ENCODE measurements around the gene TMEM266. TPM values are rescaled to one million over a fixed set of nuclear protein-coding genes. Genes with fewer than 3 reads are reported as not detected.

The TMEM266 gene
- total RNA-seq, 1 donor from 2014 or later = not detected

- no peak overlapping the region for H3K27ac ChIP-seq (replicated peaks)
- DNase-seq = no peak
Measured at GRCh38 chr15:76168237-76168984, 108.6 kb downstream of the TMEM266 start.

GRCh38 chr15:76169018-76169417 lies 109.2 kb downstream of the TMEM266 start:
- TF ChIP-seq CTCF (IDR thresholded peaks at IDR 0.05; ENCODE audit: borderline replicate concordance) = no peak
- Histone ChIP-seq H3K4me3 (no peak overlapping the region), H3K4me1 (peaks cover 29% of the 10 kb centered on the region), H3K9me3 (replicated peaks) (no peaks in the 10 kb centered on the region), H3K36me3 (no peaks in the 10 kb centered on the region), H3K27me3 (ENCODE audit: low read depth) (no peaks in the 10 kb centered on the region), H3K27ac (replicated peaks) (peak overlapping the region; percentile 68)
- intact Hi-C loops (cut with micrococcal nuclease) = no loop called here
- no peak for DNase-seq

More at GRCh38 chr15:76168237-76168984, 108.6 kb downstream of the TMEM266 start:
- no peaks in the 10 kb centered on the region for H3K36me3 ChIP-seq
- no peaks in the 10 kb centered on the region for H3K9me3 ChIP-seq (replicated peaks)
- intact Hi-C loops (cut with micrococcal nuclease) = no loop called here
- H3K27me3 ChIP-seq (ENCODE audit: low read depth) = no peaks in the 10 kb centered on the region
- no peak overlapping the region for H3K4me3 ChIP-seq
- peaks cover 34% of the 10 kb centered on the region for H3K4me1 ChIP-seq
- no peak for TF ChIP-seq CTCF (IDR thresholded peaks at IDR 0.05; ENCODE audit: borderline replicate concordance)

- H3K4me1 ChIP-seq = peaks cover 27% of the 10 kb centered on the region
- peaks cover 2% of the 10 kb centered on the region for H3K9me3 ChIP-seq (replicated peaks)
- no peaks in the 10 kb centered on the region for H3K36me3 ChIP-seq
- intact Hi-C loops (cut with micrococcal nuclease) = no loop called here
- peak overlapping the region; percentile 68 for H3K27ac ChIP-seq (replicated peaks)
- no peak for DNase-seq
- H3K27me3 ChIP-seq (ENCODE audit: low read depth) = no peaks in the 10 kb centered on the region
- H3K4me3 ChIP-seq = no peak overlapping the region
- TF ChIP-seq CTCF (IDR thresholded peaks at IDR 0.05; ENCODE audit: borderline replicate concordance) = no peak
Measured at GRCh38 chr15:76169911-76170800, 110.4 kb downstream of the TMEM266 start.

GRCh38 chr15:76172782-76173181 lies 113.0 kb downstream of the TMEM266 start:
- Histone ChIP-seq H3K27ac (replicated peaks) (no peak overlapping the region), H3K9me3 (replicated peaks) (peaks cover 3% of the 10 kb centered on the region), H3K27me3 (ENCODE audit: low read depth) (peaks cover 6% of the 10 kb centered on the region), H3K4me3 (no peak overlapping the region), H3K4me1 (peaks cover 40% of the 10 kb centered on the region), H3K36me3 (no peaks in the 10 kb centered on the region)
- no peak for DNase-seq
- intact Hi-C loops (cut with micrococcal nuclease) = no loop called here
- TF ChIP-seq CTCF (IDR thresholded peaks at IDR 0.05; ENCODE audit: borderline replicate concordance) = no peak

GRCh38 chr15:76173317-76173834 lies 113.6 kb downstream of the TMEM266 start:
- H3K4me1 ChIP-seq = peaks cover 46% of the 10 kb centered on the region
- no peak for DNase-seq
- no peak for TF ChIP-seq CTCF (IDR thresholded peaks at IDR 0.05; ENCODE audit: borderline replicate concordance)
- H3K27ac ChIP-seq (replicated peaks) = no peak overlapping the region
- H3K4me3 ChIP-seq = no peak overlapping the region
- peaks cover 6% of the 10 kb centered on the region for H3K27me3 ChIP-seq (ENCODE audit: low read depth)
- H3K9me3 ChIP-seq (replicated peaks) = peaks cover 3% of the 10 kb centered on the region
- no peaks in the 10 kb centered on the region for H3K36me3 ChIP-seq
- intact Hi-C loops (cut with micrococcal nuclease) = no loop called here
